UCSD-AML1 (cell line): ENCODE results near the gene NUDCD2.
"Not testable (repeated sequence)": the region's sequence is repeated elsewhere in the genome, so short reads cannot be mapped to it uniquely, and the experiment has no call there.

Experiments used
- DNase-seq: peaks from one replicate; lab custom pipeline; 2025; ENCODE audit not compliant: unreplicated experiment; lab: John Stamatoyannopoulos, UW

The NUDCD2 gene

GRCh38 chr5:163433271-163433670 is 26.6 kb downstream of the NUDCD2 start:
- DNase-seq, result no peak

GRCh38 chr5:163432544-163432943 is 27.4 kb downstream of the NUDCD2 start:
- no peak for DNase-seq

GRCh38 chr5:163426128-163426527 is 33.8 kb downstream of the NUDCD2 start:
- DNase-seq, result peak; percentile 10

GRCh38 chr5:163424836-163425235 is 35.1 kb downstream of the NUDCD2 start:
- DNase-seq, result no peak

DNA sequence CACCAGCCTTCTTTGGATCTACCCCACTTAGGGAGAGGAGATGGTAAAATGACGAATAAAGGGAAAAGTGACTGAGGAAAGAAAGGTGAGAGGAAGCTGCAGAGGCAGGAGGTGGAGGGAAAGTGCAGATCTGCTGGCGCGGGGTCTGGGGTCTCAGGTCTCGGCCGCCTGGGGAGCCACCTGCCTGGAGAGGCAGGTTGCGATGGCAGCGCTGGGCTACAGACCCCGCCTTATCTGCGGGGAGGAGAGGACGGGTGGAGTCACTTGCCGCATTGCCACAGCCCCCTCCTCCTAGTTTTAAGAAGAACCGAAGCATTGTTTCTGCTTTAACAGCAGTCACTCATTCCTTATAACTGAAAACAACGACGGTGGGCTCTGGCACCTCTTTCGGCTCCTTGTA is 44.2 kb downstream of the NUDCD2 start:
- not testable (repeated sequence) for DNase-seq

DNA sequence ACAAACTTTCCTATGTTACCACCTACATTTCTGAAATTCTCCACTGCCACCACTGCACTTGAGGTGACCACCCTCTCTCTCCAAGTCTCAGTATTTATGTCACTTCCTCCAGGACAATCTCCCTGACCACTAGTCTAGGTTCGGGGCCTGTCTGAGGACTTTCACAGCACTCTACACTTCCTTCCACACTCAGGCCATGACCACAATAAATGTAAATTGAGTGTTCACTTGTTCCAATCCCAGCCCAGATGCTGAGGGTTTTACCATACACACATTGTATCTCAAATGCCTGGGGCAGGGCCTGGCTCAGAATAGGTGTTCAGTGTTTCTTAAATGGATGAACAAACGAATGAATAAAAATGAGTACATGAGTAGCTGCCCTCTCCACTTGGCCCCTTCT is 49.4 kb downstream of the NUDCD2 start:
- DNase-seq, result peak; percentile 12

GRCh38 chr5:163409384-163409783 is 50.5 kb downstream of the NUDCD2 start:
- DNase-seq, result no peak

DNA sequence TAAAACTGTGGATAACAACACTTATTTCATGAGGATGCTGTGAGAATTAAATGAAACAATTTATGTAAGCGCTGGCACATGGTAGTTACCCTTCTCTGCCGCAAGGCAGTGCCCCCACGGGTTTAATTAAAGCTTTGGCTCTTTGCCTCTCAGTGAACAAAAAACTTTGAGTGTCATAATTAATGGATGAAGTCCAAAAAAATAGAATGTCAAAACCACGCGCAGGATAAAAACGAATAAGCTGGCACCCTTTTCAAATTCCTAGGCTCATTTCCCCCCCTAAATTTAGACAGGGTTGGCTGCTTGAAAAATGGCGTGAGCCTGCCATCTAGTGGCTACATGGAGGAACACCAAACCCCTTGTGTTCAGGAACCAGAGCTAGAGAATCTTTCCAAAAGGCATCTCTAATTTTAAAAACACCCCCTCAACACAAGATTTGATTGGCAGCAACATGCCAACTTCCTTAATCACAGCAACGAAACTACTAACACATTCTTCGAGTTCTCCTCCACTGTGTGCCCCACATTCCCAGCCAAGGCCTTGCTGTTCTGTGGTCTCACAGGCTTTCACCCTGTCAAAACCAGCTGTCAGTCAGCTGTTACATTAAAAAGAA is 51.5 kb downstream of the NUDCD2 start:
- peak; percentile 44 for DNase-seq

- DNase-seq, result peak; percentile 11
Measured at GRCh38 chr5:163407034-163407655, 52.8 kb downstream of the NUDCD2 start.

DNA sequence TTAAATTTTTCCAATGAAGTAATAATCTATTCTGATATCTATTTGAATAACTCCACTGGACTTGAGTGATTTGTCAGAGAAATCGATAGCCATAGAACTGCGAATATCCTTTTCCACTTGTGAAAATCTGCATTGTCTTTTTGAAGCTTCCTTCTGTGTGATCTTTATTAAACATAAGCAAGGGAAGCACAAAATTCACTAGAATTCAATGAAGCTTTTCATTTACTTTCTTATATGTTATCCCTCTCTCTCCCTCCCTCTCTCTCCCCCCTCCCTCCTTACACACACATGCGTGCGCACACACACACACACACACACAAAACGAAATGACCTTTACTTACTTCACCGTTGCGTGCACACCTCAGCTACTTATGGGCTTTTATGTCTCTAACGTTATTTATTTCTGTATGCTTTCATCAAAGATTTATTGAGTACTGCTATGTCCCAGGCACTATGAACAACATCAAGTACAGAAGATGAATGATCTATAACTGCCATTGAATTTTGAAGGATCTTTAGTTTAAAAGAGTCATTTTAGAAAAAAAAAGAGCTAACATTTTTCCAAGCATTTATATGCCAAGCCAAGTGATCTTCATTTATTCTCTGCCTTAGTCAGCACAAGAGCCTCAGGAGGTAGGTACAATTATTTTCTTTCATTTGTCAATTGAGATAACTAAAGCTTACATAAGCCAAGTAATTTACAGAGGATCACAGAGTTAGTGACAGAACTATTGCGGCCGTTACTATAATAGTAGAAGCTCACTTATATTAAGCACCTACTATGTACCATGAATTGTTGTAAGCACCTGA is 55.3 kb downstream of the NUDCD2 start:
- DNase-seq, result no peak

DNA sequence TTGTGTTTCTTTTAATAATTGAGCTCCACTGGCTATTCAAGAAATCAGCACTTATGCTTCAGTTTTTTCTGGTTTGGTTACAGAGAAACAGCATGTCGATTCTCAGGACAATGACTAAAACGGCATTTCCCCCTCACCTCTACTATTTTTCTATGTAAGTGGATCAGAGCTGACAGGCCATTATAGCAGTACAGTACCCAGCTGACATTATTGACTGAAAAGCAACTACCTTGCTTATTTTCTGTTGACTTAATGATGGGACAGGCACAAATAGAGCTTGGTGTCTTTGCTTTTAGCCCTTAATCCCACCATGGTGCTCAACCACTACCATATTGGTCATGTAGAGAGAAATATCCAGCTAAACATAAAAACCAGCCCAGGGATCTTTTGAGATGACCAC is 57.9 kb downstream of the NUDCD2 start:
- DNase-seq, result no peak

GRCh38 chr5:163401271-163401670 is 58.6 kb downstream of the NUDCD2 start:
- DNase-seq, result no peak

- no peak for DNase-seq
Measured at GRCh38 chr5:163399923-163400322, 60.0 kb downstream of the NUDCD2 start.

DNA sequence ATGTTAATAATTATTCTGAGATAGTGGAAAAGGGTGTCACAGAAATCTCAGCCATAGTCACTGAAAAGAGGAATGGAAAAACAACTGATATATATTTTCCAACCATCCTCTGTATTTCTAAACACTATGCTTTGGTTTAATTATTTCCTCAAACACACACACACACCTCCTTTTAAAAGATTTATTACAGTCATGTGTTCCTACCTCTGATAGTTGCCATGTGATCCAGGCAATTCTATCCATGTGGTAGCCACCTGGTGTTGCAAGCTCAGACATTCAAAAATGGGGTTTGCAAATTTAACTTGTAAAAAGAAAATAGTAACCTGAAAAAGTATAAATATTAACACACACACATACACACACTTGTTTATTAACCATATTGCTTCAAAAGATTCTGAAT is 62.5 kb downstream of the NUDCD2 start:
- DNase-seq, result no peak

DNA sequence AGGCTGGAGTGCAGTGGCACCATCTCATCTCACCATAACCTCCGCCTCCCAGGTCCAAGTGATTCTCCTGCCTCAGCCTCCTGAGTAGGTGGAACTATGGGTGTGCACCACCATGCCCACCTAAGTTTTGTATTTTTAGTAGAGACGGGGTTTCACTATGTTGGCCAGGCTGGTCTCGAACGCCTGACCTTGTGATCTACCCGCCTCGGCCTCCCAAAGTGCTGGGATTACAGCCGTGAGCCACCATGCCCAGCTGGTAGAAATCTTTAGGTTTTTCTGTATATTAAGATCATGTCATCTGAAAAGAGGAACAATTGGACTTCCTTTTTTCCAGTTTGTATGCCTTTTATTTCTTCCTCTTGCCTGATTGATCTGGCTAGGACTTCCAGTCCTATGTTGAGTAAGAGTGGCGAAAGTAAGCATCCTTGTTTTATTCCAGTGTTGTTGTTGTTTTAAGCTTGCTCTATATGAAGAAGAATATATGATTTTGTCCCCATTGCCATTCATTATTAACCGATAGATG is 63.0 kb downstream of the NUDCD2 start:
- DNase-seq, result peak; percentile 6
